HUDEP-2 (cell line): ENCODE measurements around the gene CTBP2.
A peak's percentile ranks its signal among the peaks of the same experiment; 100 is the strongest.
"Not testable (repeated sequence)": the region's sequence is repeated elsewhere in the genome, so short reads cannot be mapped to it uniquely, and the experiment has no call there.

Experiments
- DNase-seq, 76 experiments: peaks; one replicate each; lab custom pipeline; 2025; ENCODE audit not compliant: unreplicated experiment in 76 of 76; lab: John Stamatoyannopoulos, UW

CTBP2 gene

GRCh38 chr10:125158601-125159485 lies 1.5 kb downstream of the CTBP2 start:
- peak in 45 of 76 experiments; percentile 7 to 65 (median 36) for DNase-seq

- DNase-seq, result no peak
Measured at GRCh38 chr10:125158275-125158600, 2.1 kb downstream of the CTBP2 start.

- no peak for DNase-seq
Measured at GRCh38 chr10:125157505-125157904, 2.9 kb downstream of the CTBP2 start.

GRCh38 chr10:125156739-125157480 lies 3.5 kb downstream of the CTBP2 start:
- no peak for DNase-seq

- peak in 6 of 76 experiments; percentile 17 to 47 (median 35) for DNase-seq
Measured at GRCh38 chr10:125156196-125156595, 4.2 kb downstream of the CTBP2 start.

GRCh38 chr10:125155101-125155500 lies 5.3 kb downstream of the CTBP2 start:
- DNase-seq, result no peak

GRCh38 chr10:125154529-125154928 lies 5.8 kb downstream of the CTBP2 start:
- peak in 6 of 76 experiments; percentile 14 to 32 (median 28) for DNase-seq

- DNase-seq, result no peak
Measured at GRCh38 chr10:125153703-125154490, 6.5 kb downstream of the CTBP2 start.

GRCh38 chr10:125152450-125153368 lies 7.7 kb downstream of the CTBP2 start:
- DNase-seq, result no peak

- peak in 1 of 76 experiments; percentile 14 for DNase-seq
Measured at GRCh38 chr10:125151553-125152449, 8.6 kb downstream of the CTBP2 start.

GRCh38 chr10:125151170-125151552 lies 9.2 kb downstream of the CTBP2 start:
- DNase-seq, result no peak

GRCh38 chr10:125150376-125151083 lies 9.8 kb downstream of the CTBP2 start:
- DNase-seq, result not testable (repeated sequence)

- DNase-seq, result no peak
Measured at GRCh38 chr10:125149680-125150047, 10.7 kb downstream of the CTBP2 start.

GRCh38 chr10:125149036-125149679 lies 11.2 kb downstream of the CTBP2 start:
- peak in 72 of 76 experiments; percentile 13 to 83 (median 58) for DNase-seq

GRCh38 chr10:125148528-125148927 lies 11.8 kb downstream of the CTBP2 start:
- no peak for DNase-seq

GRCh38 chr10:125147971-125148439 lies 12.4 kb downstream of the CTBP2 start:
- peak in 40 of 76 experiments; percentile 10 to 66 (median 32) for DNase-seq

GRCh38 chr10:125146791-125147579 lies 13.4 kb downstream of the CTBP2 start:
- DNase-seq, result no peak
